HepG2 (cell line): Measurements from ENCODE around the gene EPO. TPM values are rescaled to one million over a fixed set of nuclear protein-coding genes. Genes with fewer than 3 reads are reported as not detected.

Experiments used
- ATAC-seq: fragments of 200-7000 bp; cut with Tn5 transposase; 3 replicates; pipeline ENCODE4 v1.9.1; 2020; ENCODE audit warnings: mild to moderate bottlenecking, moderate library complexity
- Bru-seq: library from RNA; stranded (reverse); fragments of 400-500 nt; gene quantifications from one replicate; lab custom pipeline; 2021; lab: Mats Ljungman, UMichigan
- BruChase-seq, 2 experiments: library from RNA; stranded (reverse); fragments of 400-500 nt; gene quantifications; one replicate each; lab custom pipeline; 2021; lab: Mats Ljungman, UMichigan
- BruUV-seq: library from RNA; stranded (reverse); fragments of 400-500 nt; replicated peaks from 2 replicates; lab custom pipeline; 2021; lab: Mats Ljungman, UMichigan
- CTCF ChIA-PET: fragments of 300-600 bp; formaldehyde crosslinking; extraction: SDS; loops from one replicate; lab custom pipeline; 2021; ENCODE audit warnings: low total read pairs, inconsistent platforms, low intra/inter-chr PET ratio; lab: Yijun Ruan, JAX
- POLR2A ChIA-PET: fragments of 350-600 bp; sonication (Branson Sonifier 250); formaldehyde crosslinking; loops from one replicate; lab custom pipeline; 2020; ENCODE audit warnings: antibody characterized with exemption, inconsistent platforms; lab: Yijun Ruan, JAX
- DNase-seq: peaks from one replicate; pipeline ENCODE4 v3.0.0-alpha.2; 2015; ENCODE audit warnings: low spot score
- FAIRE-seq: peaks from 3 replicates; lab custom pipeline; 2011; peaks lifted over from hg19 to GRCh38; lab: Jason Lieb, UNC
- H2AFZ ChIP-seq: one replicate; pipeline ENCODE4 v1.6.1; 2011; ENCODE audit warnings: low read length, inconsistent platforms
- H3K27ac ChIP-seq: fragments of 300-600 bp; 3 replicates; pipeline ENCODE4 v1.8.0; 2011; ENCODE audit warnings: mixed run types, mild to moderate bottlenecking, mixed read lengths, low read length, inconsistent platforms; ENCODE audit not compliant: insufficient read depth; ENCODE audit errors: extremely low read length
- H3K27me3 ChIP-seq, 2 experiments: fragments of 200-600 bp in 1 of 2; 2 replicates in 1 of 2; 3 replicates in 1 of 2; pipeline versions ENCODE4 v1.6.0 to v1.8.0; 2011; ENCODE audit warnings: low read length in 2 of 2, mild to moderate bottlenecking in 2 of 2, moderate library complexity in 2 of 2, inconsistent platforms in 1 of 2; ENCODE audit not compliant: insufficient read depth in 2 of 2, control insufficient read depth in 1 of 2
- H3K36me3 ChIP-seq, 2 experiments: fragments of 200-600 bp in 1 of 2; replicated peaks in 1 of 2; 2 replicates in 1 of 2; 3 replicates in 1 of 2; pipeline versions ENCODE4 v1.5.1 to v1.8.0; 2011; ENCODE audit warnings: low read length in 2 of 2, inconsistent platforms in 1 of 2; ENCODE audit not compliant: insufficient read depth in 2 of 2, control insufficient read depth in 1 of 2
- H3K4me1 ChIP-seq: 2 replicates; pipeline ENCODE4 v1.5.1; 2012; ENCODE audit warnings: low read length, inconsistent platforms; ENCODE audit not compliant: insufficient read depth
- H3K4me2 ChIP-seq: 2 replicates; pipeline ENCODE4 v1.6.0; 2011; ENCODE audit warnings: low read depth, low read length, inconsistent platforms
- H3K4me3 ChIP-seq, 3 experiments: fragments of 200-600 bp in 1 of 3; sonication (generic), shearing (Covaris generic) in 1 of 3; replicated peaks in 1 of 3; 2 replicates each; pipeline ENCODE4 v1.5.1; 2011 to 2016; ENCODE audit warnings: low read length in 3 of 3, inconsistent platforms in 2 of 3, low read depth in 2 of 3, mild to moderate bottlenecking in 2 of 3, control low read depth in 1 of 3, mixed read lengths in 1 of 3; ENCODE audit not compliant: insufficient read depth in 1 of 3
- H3K79me2 ChIP-seq: one replicate; pipeline ENCODE4 v1.6.1; 2011; ENCODE audit warnings: low read length, inconsistent platforms; ENCODE audit not compliant: insufficient read depth
- H3K9ac ChIP-seq: 2 replicates; pipeline ENCODE4 v1.6.0; 2011; ENCODE audit warnings: mild to moderate bottlenecking, low read depth, low read length, inconsistent platforms; ENCODE audit not compliant: insufficient read depth
- H3K9me3 ChIP-seq: 2 replicates; pipeline ENCODE4 v1.5.1; 2012; ENCODE audit warnings: mild to moderate bottlenecking, low read length
- H4K20me1 ChIP-seq: 2 replicates; pipeline ENCODE4 v1.6.0; 2011; ENCODE audit warnings: inconsistent platforms, mild to moderate bottlenecking, low read length, moderate library complexity; ENCODE audit not compliant: insufficient read depth
- HNRNPLL ChIP-seq: fragments of 200-400 bp; formaldehyde crosslinking; IDR thresholded peaks from 2 replicates; pipeline ENCODE4 v1.6.1; 2017; ENCODE audit warnings: mild to moderate bottlenecking, low read depth, low read length; ENCODE audit not compliant: poor library complexity, severe bottlenecking
- MEF2D ChIP-seq: sonication (generic); formaldehyde crosslinking; IDR thresholded peaks from 2 replicates; pipeline ENCODE4 v1.5.1; 2020; ENCODE audit warnings: mild to moderate bottlenecking, missing genetic modification reagents
- ZNF891 ChIP-seq: sonication (generic); formaldehyde crosslinking; IDR thresholded peaks from 2 replicates; pipeline ENCODE4 v1.5.0; 2020; ENCODE audit warnings: mild to moderate bottlenecking, missing genetic modification reagents
- WGBS: methylation state at CpG from one replicate; pipeline ENCODE4 v1.1.6; 2017; ENCODE audit warnings: low lambda C conversion rate; 5-methylcytosine and 5-hydroxymethylcytosine counted together
- in situ Hi-C: cut with HindIII; loops from 2 replicates; pipeline ENCODE4 v1.10.0; 2017; ENCODE audit warnings: low pct_unique_long_range_greater_than_20kb; ENCODE audit not compliant: extremely low pct_ligation_motif_present
- intact Hi-C: fragments of 100-400 bp; cut with micrococcal nuclease; formaldehyde crosslinking; loops from one replicate; pipeline ENCODE4 v1.10.0; 2022; ENCODE audit not compliant: unreplicated experiment
- long read RNA-seq, 2 experiments: library from RNA in 1 of 2; library from polyadenylated mRNA in 1 of 2; stranded (forward) in 1 of 2; unstranded in 1 of 2; transcript quantifications; one replicate each; pipeline ENCODE4 v2.0.0, GENCODE V29; 2019 to 2022
- polyA minus RNA-seq, 3 experiments: library from RNA; depleted of rRNA, polyadenylated mRNA; stranded (reverse); fragments of >200 nt; gene quantifications; 2 replicates each; pipeline ENCODE4 v1.2.3, GENCODE V29; 2011; ENCODE audit warnings: low replicate concordance in 1 of 3
- polyA plus RNA-seq, 8 experiments: library from polyadenylated mRNA; depleted of rRNA in 3 of 8; stranded (reverse) in 7 of 8; unstranded in 1 of 8; fragments of >200 nt; fragmentation: Illumina TruSeq in 4 of 8; extraction: Trizol in 4 of 8; gene quantifications; 2 replicates each; pipeline versions ENCODE4 v1.2.1 to v1.2.3, GENCODE V29; 2011 to 2016; ENCODE audit warnings: low read depth in 4 of 8, missing spikeins in 1 of 8, mixed read lengths in 1 of 8; ENCODE audit not compliant: insufficient read depth in 1 of 8
- total RNA-seq, 5 experiments: library from RNA; depleted of rRNA; stranded (reverse); fragments of >200 nt; fragmentation: Illumina TruSeq; extraction: Trizol; gene quantifications; 2 replicates each; pipeline ENCODE4 v1.2.3, GENCODE V29; 2016; ENCODE audit warnings: low read depth in 1 of 5
- TF ChIP-seq, protein P1 (sequence below): sonication (generic); formaldehyde crosslinking; IDR thresholded peaks from 2 replicates; pipeline ENCODE4 v1.4.0; 2020; ENCODE audit warnings: missing genetic modification reagents
- TF ChIP-seq, protein P2 (sequence below): sonication (generic); formaldehyde crosslinking; IDR thresholded peaks from 2 replicates; pipeline ENCODE4 v1.8.0; 2022; ENCODE audit warnings: mild to moderate bottlenecking, missing genetic modification reagents; ENCODE audit not compliant: insufficient replicate concordance
- TF ChIP-seq, protein P3 (sequence below): sonication (generic); formaldehyde crosslinking; IDR thresholded peaks from 2 replicates; pipeline ENCODE4 v1.4.0; 2020; ENCODE audit warnings: missing genetic modification reagents
- TF ChIP-seq, protein P4 (sequence below): sonication (generic); formaldehyde crosslinking; IDR thresholded peaks from 2 replicates; pipeline ENCODE4 v1.5.1; 2020; ENCODE audit warnings: missing genetic modification reagents, mild to moderate bottlenecking, borderline replicate concordance

The EPO gene
- total RNA-seq (2016; rRNA removed; fragmentation: Illumina TruSeq; extraction: Trizol), result 9.9 and 10.3 TPM in 2 replicates
- 10.8 and 15.4 TPM in 2 replicates for total RNA-seq (2016; cell fraction: cytosol; rRNA removed; fragmentation: Illumina TruSeq; extraction: Trizol; ENCODE audit: low read depth)
- total RNA-seq (2016; cell fraction: insoluble cytoplasmic fraction; rRNA removed; fragmentation: Illumina TruSeq; extraction: Trizol), result 9.7 and 9.8 TPM in 2 replicates
- 16.5 and 20.1 TPM in 2 replicates for total RNA-seq (2016; cell fraction: membrane; rRNA removed; fragmentation: Illumina TruSeq; extraction: Trizol)
- 5.3 and 6.7 TPM in 2 replicates for total RNA-seq (2016; cell fraction: nucleus; rRNA removed; fragmentation: Illumina TruSeq; extraction: Trizol)
- 25.7 and 26.2 TPM in 2 replicates for polyA plus RNA-seq (2011; rRNA removed)
- 19.8 and 27.3 TPM in 2 replicates for polyA plus RNA-seq (2011; cell fraction: cytosol; rRNA removed)
- 19.5 and 22.2 TPM in 2 replicates for polyA plus RNA-seq (2011; cell fraction: nucleus; rRNA removed)
- polyA plus RNA-seq (2012), result 8.8 and 13.8 TPM in 2 replicates
- polyA plus RNA-seq (2016; cell fraction: cytosol; fragmentation: Illumina TruSeq; extraction: Trizol; ENCODE audit: low read depth), result 12.3 and 15.4 TPM in 2 replicates
- 10.0 and 11.4 TPM in 2 replicates for polyA plus RNA-seq (2016; cell fraction: insoluble cytoplasmic fraction; fragmentation: Illumina TruSeq; extraction: Trizol; ENCODE audit: low read depth)
- 14.8 and 16.9 TPM in 2 replicates for polyA plus RNA-seq (2016; cell fraction: membrane; fragmentation: Illumina TruSeq; extraction: Trizol; ENCODE audit: low read depth)
- polyA plus RNA-seq (2016; cell fraction: nucleus; fragmentation: Illumina TruSeq; extraction: Trizol; ENCODE audit: insufficient read depth, low read depth), result 13.7 and 14.3 TPM in 2 replicates
- polyA minus RNA-seq (2011; rRNA and poly(A)+ RNA removed; ENCODE audit: low replicate concordance), result 17.8 TPM in 1 of 2 replicates, not detected in the other
- 10.0 and 11.1 TPM in 2 replicates for polyA minus RNA-seq (2011; cell fraction: cytosol; rRNA and poly(A)+ RNA removed)
- 2.6 and 3.1 TPM in 2 replicates for polyA minus RNA-seq (2011; cell fraction: nucleus; rRNA and poly(A)+ RNA removed)
- percentile 36 among the genes with signal in this experiment for Bru-seq, nascent RNA
- percentile 48 among the genes with signal in this experiment for BruChase-seq, experiment 1, labeled RNA remaining after a 6-hour chase
- percentile 44 among the genes with signal in this experiment for BruChase-seq, experiment 2, labeled RNA remaining after a 2-hour chase
- long read RNA-seq, experiment 1, partial matches to known transcripts, result 4 of 10 reads
- long read RNA-seq, experiment 1, other reads (novel, unspliced or antisense), result 2 of 10 reads
- long read RNA-seq, experiment 2, partial matches to known transcripts, result 1 of 3 reads
- long read RNA-seq, experiment 2, other reads (novel, unspliced or antisense), result 0 of 3 reads

DNA sequence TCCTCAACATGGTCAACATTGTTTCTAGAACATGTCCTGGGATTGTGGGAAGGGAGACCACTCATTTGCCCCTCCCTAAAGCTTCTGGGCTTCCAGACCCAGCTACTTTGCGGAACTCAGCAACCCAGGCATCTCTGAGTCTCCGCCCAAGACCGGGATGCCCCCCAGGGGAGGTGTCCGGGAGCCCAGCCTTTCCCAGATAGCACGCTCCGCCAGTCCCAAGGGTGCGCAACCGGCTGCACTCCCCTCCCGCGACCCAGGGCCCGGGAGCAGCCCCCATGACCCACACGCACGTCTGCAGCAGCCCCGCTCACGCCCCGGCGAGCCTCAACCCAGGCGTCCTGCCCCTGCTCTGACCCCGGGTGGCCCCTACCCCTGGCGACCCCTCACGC, at the start of gene EPO:
Gene EPO, plus strand, starts transcription at position 190 of the 392 bp plus-strand sequence. CDS start 513 bp downstream, outside the sequence.
- no TSS peak for BruUV-seq
- H3K9ac ChIP-seq, result peak within 1 kb of the TSS; percentile 63
- ATAC-seq (peak; percentile 43), FAIRE-seq (no peak), DNase-seq (no peak)
- H3K79me2 ChIP-seq, result peaks cover 9% of the 10 kb centered on the region
- CTCF ChIA-PET, result no interaction called here
- intact Hi-C loops, result no loop called here
- H3K4me2 ChIP-seq, result peak within 1 kb of the TSS; percentile 92
- in situ Hi-C loops, result no loop called here
- peak within 1 kb of the TSS; percentile 72 for H3K27ac ChIP-seq
- 0% methylated on average over 4 of the region's 21 CpGs for WGBS
- peak within 1 kb of the TSS; percentile 79 to 84 (median 82) for H3K4me3 ChIP-seq
- H3K36me3 ChIP-seq, result no peaks in the 10 kb centered on the region
- H3K9me3 ChIP-seq, result no peaks in the 10 kb centered on the region
- no peak within 1 kb of the TSS for H2AFZ ChIP-seq
- H4K20me1 ChIP-seq, result no peaks in the 10 kb centered on the region
- POLR2A ChIA-PET, result interaction anchor here (1.2 to 5.9 kb wide), 3 partner anchors 13 to 134 kb away, joined by 3 to 59 read pairs (median 3); partner anchors contain the start of genes FBXO24, LRCH4 and POP7
- H3K27me3 ChIP-seq, result no peaks in the 10 kb centered on the region; a peak in 1 of 5 replicates
- H3K4me1 ChIP-seq, result peaks cover 68% of the 10 kb centered on the region
- TF ChIP-seq HNRNPLL (peak; percentile 8), MEF2D (no peak), ZNF891 (CRISPR knock-in tag) (0 out of 2 replicates have a peak, but pooled peaks have one; percentile 40)
- TF ChIP-seq, protein P1, sequence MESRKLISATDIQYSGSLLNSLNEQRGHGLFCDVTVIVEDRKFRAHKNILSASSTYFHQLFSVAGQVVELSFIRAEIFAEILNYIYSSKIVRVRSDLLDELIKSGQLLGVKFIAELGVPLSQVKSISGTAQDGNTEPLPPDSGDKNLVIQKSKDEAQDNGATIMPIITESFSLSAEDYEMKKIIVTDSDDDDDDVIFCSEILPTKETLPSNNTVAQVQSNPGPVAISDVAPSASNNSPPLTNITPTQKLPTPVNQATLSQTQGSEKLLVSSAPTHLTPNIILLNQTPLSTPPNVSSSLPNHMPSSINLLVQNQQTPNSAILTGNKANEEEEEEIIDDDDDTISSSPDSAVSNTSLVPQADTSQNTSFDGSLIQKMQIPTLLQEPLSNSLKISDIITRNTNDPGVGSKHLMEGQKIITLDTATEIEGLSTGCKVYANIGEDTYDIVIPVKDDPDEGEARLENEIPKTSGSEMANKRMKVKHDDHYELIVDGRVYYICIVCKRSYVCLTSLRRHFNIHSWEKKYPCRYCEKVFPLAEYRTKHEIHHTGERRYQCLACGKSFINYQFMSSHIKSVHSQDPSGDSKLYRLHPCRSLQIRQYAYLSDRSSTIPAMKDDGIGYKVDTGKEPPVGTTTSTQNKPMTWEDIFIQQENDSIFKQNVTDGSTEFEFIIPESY (CRISPR knock-in tag), result no peak
- TF ChIP-seq, protein P2, sequence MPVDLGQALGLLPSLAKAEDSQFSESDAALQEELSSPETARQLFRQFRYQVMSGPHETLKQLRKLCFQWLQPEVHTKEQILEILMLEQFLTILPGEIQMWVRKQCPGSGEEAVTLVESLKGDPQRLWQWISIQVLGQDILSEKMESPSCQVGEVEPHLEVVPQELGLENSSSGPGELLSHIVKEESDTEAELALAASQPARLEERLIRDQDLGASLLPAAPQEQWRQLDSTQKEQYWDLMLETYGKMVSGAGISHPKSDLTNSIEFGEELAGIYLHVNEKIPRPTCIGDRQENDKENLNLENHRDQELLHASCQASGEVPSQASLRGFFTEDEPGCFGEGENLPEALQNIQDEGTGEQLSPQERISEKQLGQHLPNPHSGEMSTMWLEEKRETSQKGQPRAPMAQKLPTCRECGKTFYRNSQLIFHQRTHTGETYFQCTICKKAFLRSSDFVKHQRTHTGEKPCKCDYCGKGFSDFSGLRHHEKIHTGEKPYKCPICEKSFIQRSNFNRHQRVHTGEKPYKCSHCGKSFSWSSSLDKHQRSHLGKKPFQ, result peak; percentile 5
- TF ChIP-seq, protein P3, sequence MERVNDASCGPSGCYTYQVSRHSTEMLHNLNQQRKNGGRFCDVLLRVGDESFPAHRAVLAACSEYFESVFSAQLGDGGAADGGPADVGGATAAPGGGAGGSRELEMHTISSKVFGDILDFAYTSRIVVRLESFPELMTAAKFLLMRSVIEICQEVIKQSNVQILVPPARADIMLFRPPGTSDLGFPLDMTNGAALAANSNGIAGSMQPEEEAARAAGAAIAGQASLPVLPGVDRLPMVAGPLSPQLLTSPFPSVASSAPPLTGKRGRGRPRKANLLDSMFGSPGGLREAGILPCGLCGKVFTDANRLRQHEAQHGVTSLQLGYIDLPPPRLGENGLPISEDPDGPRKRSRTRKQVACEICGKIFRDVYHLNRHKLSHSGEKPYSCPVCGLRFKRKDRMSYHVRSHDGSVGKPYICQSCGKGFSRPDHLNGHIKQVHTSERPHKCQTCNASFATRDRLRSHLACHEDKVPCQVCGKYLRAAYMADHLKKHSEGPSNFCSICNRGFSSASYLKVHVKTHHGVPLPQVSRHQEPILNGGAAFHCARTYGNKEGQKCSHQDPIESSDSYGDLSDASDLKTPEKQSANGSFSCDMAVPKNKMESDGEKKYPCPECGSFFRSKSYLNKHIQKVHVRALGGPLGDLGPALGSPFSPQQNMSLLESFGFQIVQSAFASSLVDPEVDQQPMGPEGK (CRISPR knock-in tag), result 0 out of 2 replicates have a peak, but pooled peaks have one; percentile 13
- TF ChIP-seq, protein P4, sequence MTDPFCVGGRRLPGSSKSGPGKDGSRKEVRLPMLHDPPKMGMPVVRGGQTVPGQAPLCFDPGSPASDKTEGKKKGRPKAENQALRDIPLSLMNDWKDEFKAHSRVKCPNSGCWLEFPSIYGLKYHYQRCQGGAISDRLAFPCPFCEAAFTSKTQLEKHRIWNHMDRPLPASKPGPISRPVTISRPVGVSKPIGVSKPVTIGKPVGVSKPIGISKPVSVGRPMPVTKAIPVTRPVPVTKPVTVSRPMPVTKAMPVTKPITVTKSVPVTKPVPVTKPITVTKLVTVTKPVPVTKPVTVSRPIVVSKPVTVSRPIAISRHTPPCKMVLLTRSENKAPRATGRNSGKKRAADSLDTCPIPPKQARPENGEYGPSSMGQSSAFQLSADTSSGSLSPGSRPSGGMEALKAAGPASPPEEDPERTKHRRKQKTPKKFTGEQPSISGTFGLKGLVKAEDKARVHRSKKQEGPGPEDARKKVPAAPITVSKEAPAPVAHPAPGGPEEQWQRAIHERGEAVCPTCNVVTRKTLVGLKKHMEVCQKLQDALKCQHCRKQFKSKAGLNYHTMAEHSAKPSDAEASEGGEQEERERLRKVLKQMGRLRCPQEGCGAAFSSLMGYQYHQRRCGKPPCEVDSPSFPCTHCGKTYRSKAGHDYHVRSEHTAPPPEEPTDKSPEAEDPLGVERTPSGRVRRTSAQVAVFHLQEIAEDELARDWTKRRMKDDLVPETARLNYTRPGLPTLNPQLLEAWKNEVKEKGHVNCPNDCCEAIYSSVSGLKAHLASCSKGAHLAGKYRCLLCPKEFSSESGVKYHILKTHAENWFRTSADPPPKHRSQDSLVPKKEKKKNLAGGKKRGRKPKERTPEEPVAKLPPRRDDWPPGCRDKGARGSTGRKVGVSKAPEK (CRISPR knock-in tag), result 0 out of 2 replicates have a peak, but pooled peaks have one; percentile 30
